Measurements from ENCODE around the gene RNF26.

DNA sequence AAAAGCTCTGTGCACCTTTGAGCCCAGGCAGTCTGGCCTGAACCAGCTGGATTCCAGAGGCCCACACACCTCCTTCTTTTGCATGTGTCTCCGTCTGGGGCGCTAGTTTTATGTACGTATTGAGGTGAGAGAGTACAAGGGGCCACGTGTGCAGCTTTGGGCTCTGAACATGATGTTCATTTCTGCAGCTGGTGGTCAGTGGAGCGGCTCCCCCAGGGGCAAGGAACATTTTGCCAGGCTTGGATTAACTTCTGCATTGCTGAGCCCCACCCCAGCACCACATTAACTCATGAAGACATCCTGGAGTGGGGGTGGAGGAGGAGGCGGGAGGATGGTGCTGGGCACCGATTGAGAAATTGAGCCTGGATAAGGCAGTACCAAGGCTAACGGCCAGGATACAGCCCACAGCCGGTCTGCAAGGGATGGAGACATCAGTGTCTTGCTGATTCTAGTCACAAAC, 33.4 kb downstream of the RNF26 start:
- TF ChIP-seq, protein P1, sequence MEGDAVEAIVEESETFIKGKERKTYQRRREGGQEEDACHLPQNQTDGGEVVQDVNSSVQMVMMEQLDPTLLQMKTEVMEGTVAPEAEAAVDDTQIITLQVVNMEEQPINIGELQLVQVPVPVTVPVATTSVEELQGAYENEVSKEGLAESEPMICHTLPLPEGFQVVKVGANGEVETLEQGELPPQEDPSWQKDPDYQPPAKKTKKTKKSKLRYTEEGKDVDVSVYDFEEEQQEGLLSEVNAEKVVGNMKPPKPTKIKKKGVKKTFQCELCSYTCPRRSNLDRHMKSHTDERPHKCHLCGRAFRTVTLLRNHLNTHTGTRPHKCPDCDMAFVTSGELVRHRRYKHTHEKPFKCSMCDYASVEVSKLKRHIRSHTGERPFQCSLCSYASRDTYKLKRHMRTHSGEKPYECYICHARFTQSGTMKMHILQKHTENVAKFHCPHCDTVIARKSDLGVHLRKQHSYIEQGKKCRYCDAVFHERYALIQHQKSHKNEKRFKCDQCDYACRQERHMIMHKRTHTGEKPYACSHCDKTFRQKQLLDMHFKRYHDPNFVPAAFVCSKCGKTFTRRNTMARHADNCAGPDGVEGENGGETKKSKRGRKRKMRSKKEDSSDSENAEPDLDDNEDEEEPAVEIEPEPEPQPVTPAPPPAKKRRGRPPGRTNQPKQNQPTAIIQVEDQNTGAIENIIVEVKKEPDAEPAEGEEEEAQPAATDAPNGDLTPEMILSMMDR (IDR thresholded peaks at IDR 0.05), result no peak
- TF ChIP-seq ZFX (IDR thresholded peaks at IDR 0.05; ENCODE audit: borderline replicate concordance), result no peak
